GM18508 (cell line): ENCODE results near the gene CNKSR3.

Experiments used
- ATAC-seq: cut with Tn5 transposase; IDR thresholded peaks from one replicate; pipeline ENCODE4 v1.9.1; 2021; ENCODE audit warnings: moderate number of reproducible peaks; ENCODE audit not compliant: insufficient read depth, unreplicated experiment

CNKSR3 gene

GRCh38 chr6:154460306-154461071, 50.0 kb downstream of the CNKSR3 start:
- no peak for ATAC-seq

DNA sequence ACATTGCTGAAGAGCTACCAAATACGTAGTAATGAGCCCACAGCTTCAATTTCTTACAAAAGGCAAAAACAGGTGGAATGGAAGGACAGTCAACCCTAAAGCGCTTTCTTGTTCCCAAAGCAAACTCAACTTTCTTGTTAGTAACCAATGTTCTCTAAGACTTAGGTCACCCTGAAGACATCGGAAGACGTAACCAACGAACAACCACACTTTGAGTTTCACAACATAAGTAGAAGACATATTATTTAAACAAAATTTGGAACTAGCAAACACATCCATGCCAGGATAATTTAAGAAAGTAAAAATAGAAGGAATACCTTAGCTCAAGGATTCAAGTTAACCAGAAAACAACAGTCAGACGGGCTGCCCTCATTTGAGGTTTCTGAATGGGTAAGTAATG, 51.0 kb downstream of the CNKSR3 start:
- no peak for ATAC-seq

DNA sequence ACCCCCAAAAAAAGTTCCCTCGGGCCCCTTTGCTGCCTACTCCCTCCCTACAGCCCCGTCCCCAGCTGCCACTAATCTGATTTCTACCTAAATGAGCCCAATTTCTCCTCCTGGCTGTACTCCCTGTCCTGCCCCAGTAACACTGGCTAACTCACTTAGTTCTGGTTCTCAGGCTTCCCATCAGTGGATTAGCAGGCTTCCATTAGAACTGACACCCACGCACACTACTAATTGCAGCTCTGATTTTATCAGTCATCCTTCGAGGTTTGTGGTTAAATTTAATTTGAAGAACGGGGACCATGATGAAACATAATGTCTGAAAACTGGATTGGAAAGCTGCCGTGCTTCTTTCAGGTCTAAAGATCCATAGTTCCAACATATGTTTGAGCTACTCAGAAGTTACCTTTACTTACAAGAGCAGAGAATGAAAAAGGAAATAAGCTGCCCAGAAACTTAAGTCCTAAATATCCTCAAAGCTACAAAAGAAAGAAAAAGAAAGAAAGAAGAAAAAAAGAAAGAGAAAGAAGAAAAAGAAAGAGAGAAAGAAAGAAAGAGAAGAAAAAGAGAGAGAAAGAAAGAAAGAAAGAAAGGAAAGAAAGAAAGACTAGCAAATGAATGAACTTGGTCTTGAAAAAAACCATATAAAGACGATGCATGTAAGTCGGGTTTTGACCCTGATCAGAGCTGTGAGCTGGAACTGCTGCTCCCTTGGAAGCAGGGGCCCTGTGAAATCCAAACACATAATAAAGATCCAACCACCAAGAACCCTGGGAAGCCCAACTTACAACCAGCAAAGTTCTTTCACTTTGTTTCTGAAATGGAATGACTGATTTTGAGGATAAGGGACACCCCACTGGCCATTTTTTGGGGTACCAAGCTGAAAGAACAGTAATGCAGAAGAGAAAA, 51.7 kb downstream of the CNKSR3 start:
- no peak for ATAC-seq

GRCh38 chr6:154457881-154458284, 52.6 kb downstream of the CNKSR3 start:
- ATAC-seq: no peak

DNA sequence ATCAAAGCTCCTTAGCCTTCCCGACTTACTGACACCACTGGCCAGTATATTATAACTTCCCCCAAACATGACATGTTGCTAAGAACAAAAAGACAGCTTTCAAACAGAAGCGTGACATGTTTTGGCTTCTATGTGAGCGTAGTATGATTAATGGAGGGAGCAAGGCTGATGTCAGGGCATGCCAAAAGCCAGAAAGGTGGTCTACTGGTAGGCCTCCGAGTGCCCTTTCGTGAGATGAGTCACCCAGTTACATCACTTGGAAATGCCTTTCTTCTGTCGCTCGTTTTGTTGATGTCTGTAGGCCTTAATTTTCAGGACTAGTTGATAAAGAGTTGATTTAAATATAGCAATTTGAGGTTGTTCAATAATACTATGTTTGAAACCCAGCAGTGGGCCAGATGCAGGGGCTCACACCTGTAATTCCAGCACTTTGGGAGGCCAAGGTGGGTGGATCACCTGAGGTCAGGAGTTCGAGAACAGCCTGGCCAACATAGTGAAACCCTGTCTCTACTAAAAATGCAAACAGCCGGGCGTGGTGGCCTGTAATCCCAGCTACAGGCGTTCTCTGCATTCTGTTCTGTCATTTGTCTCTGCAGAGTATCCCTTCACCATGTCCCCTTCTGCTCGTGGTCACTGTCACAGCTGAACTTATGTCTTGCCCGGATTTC, 53.3 kb downstream of the CNKSR3 start:
- no peak for ATAC-seq

DNA sequence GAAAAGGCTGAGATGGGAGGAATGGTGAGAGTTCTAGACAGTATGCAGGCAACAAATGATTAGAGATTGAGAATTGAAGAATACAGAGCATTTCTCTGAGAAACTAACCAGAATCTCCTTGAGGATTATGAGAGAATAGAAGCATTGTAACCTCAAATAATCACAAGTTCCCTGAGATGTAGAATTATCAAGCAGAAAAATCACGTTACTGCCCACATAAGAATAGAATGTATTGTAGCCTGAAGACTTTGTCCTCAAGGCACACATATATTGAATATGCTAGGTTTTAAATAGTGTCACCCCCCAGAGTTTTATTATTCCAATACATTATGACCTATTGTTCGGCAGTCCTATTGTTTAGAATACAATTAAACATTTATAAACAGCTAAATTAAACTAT, 57.2 kb downstream of the CNKSR3 start:
- no peak for ATAC-seq

- no peak for ATAC-seq
Measured at GRCh38 chr6:154450498-154450897, 60.0 kb downstream of the CNKSR3 start.

DNA sequence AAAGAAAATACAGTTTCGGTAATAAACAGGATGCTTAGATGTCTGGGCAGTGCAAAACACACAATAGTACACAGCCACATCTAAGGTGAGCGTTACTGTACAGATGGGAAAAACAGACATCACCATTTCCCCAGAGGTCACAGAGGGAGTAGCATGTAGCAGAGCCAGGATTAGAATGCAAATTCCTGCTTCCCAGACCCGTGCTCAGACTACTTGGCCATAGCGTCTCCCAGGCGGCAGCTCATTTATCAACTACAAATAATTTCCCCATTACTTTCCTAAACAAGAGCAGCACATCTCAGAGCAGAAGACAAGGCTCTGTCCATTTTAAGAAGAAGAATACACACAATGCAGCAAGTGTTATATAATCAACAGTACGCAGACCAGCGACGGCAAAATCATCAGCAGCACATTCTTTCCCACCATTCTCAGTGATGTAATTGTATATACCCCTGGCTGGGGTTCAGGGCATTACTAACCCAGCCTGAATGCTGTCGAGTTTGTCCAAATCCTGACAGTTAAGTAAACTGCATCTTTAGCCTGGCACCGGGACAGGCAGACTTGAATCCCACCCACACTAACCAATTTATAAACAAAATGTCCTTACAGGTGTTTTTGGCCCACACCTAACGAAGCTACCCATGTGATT, 61.9 kb downstream of the CNKSR3 start:
- ATAC-seq: no peak

DNA sequence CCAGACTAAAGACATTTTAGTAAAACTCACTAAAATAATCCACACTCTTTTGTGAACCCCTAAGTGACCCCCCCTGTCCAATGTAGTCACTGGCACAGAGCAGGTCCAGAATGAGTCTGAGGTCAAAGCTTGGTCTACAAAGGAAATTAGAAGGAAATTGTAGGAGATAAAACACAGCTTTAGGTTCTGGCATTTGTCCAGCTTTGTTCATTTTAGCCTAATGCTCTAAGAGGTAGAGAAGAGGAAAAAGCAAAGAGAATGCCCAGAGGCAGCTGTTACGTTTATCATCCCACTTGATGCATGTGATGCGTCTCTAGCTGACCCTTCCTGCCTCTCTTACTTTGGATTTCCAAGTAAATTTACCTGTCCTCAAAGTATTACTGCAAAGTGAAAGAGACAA, 62.5 kb downstream of the CNKSR3 start:
- ATAC-seq: no peak

DNA sequence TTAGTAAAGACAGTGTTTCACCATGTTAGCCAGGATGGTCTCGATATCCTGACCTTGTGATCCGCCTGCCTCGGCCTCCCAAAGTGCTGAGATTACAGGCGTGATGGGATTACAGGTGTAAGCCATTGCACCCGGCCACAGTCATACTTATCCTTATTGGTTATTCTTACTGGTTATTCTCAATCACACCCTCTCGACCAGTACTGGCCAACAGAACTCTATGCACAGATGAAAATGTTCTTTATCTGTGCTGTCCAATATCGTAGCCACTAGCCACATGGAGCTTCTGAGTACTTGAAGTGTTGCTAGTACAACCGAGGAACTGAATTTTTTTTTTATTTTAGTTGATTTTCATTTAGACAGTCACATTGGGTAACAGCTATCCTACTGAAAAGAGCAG, 63.5 kb downstream of the CNKSR3 start:
- no peak for ATAC-seq

GRCh38 chr6:154445417-154445816, 65.1 kb downstream of the CNKSR3 start:
- no peak for ATAC-seq

DNA sequence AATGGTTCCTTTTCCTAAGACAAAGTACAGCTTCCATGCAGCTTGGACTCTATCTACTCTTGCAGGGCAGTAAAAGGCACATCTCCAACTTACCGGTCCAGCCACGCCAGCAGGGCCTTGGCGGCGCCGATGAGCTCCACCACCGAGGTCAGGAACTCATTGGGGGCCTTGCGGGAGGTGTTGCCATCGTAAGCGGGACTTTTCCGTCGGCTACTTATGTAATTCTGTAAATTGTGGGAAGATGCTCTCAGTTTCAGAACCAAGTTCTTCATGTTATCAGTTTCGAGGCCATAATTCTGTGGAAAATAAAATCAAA, 68.5 kb downstream of the CNKSR3 start:
- no peak for ATAC-seq

- no peak for ATAC-seq
Measured at GRCh38 chr6:154440422-154441043, 70.0 kb downstream of the CNKSR3 start.

GRCh38 chr6:154440022-154440421, 70.5 kb downstream of the CNKSR3 start:
- ATAC-seq: no peak

- ATAC-seq: no peak
Measured at GRCh38 chr6:154438882-154439415, 71.5 kb downstream of the CNKSR3 start.

- ATAC-seq: no peak
Measured at GRCh38 chr6:154435400-154435945, 75.0 kb downstream of the CNKSR3 start.

DNA sequence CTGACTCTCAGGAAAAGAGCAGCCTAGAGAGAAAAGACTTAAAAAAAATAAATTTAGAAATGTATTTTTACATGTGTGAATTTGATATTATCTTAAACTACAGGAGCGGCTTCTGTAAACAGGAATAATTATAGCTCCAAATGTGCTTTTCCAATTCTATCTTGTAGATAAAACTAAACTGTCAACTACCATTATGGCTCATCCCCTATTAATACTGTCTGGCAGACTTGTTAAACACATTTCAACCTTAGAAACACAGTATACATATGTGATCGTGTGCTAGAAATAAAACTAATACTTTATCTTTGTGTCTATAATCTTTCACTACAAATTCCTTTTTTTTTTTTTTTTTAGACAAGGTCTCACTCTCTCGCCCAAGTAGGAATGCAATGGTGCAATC, 75.8 kb downstream of the CNKSR3 start:
- no peak for ATAC-seq

DNA sequence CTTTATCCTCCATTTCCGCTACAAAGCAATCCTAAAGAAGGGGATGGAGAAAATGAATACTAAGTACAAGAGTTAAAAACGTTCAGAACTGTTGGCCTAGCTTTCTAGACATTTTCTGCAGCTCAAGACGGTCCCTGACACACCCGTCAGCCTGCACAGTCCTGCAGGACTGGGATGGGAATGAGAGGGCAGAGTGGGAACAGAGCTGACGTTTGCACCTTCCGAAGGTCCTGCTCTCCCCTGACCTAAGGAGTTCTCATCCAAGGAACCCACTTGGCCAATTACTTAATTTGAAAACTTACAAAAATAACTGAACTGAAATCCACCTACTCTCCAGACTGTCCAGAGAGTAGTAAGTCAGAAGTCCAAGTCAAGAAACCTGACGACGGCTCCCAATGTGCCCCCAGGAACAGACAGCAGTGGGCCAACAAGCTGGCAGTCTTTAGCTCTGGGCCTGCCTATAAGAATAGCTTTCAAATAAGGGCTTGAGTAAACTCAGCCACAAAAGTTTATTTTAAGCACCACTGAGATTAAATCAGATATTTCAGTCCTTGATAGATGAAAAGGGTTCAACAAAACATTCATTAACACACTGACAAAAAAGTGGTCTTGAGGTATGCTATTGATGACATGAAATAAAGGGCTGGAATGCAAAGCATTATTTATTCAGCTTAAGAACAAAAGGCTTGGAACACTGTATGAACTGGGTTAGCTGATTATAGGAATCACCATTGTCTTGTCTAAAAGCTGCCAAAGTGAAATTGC, 76.8 kb downstream of the CNKSR3 start:
- ATAC-seq: no peak
